Smooth muscle cell of the coronary artery (primary cell): Measurements from ENCODE around the gene CNBP. TPM values are rescaled to one million over a fixed set of nuclear protein-coding genes. Genes with fewer than 3 reads are reported as not detected.

Source experiments
- total RNA-seq: library from RNA; depleted of rRNA; stranded (reverse); fragments of >200 nt; gene quantifications from 2 replicates; pipeline ENCODE4 v1.2.3, GENCODE V29; 2014; ENCODE audit warnings: low replicate concordance

Gene CNBP
- total RNA-seq: 198 and 241 TPM in 2 replicates

DNA sequence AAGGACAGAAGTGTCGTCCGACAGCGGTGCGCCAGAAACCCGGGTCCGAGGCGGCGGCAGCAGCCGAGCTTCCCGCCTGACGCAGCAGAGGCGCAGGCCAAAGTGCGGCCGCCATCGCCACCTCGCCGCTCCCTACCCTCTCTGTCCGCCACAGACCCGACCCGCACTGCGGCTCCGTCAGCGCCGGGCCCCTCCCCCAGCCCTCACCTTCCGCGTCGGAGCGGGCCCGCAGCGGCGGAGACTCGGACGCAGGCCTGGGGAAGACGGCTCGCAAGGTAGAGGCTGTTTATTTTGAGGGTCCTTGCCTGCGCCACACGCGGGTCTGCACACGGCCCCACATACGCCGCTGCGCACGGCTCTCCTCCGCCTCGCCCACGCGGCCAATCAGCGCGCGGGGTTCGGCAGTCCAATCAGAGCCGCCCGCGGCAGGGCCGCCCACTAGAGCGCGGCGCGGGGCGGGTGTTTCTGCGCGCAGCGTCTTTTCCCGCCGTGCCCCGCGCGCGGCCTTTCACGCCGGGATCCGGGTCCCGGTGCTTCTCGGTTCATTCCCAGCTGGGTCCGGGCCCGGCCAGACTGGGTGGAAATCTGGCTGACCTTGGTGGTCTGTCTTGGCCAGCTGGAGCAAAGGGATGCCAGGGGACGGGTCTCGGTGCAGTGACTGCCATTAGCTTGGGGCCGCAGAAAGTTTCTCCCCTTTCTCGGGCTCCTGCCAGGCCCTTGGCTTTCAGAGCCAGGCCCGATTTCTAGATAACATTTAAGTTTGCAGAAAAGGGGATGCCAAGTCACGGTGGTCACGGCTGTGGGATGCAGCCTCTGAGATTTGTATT is at the start of gene CNBP:
TSS of gene CNBP (minus strand) at position 328 of the 827 bp plus-strand sequence. CDS start 12,139 bp downstream, outside the sequence.

DNA sequence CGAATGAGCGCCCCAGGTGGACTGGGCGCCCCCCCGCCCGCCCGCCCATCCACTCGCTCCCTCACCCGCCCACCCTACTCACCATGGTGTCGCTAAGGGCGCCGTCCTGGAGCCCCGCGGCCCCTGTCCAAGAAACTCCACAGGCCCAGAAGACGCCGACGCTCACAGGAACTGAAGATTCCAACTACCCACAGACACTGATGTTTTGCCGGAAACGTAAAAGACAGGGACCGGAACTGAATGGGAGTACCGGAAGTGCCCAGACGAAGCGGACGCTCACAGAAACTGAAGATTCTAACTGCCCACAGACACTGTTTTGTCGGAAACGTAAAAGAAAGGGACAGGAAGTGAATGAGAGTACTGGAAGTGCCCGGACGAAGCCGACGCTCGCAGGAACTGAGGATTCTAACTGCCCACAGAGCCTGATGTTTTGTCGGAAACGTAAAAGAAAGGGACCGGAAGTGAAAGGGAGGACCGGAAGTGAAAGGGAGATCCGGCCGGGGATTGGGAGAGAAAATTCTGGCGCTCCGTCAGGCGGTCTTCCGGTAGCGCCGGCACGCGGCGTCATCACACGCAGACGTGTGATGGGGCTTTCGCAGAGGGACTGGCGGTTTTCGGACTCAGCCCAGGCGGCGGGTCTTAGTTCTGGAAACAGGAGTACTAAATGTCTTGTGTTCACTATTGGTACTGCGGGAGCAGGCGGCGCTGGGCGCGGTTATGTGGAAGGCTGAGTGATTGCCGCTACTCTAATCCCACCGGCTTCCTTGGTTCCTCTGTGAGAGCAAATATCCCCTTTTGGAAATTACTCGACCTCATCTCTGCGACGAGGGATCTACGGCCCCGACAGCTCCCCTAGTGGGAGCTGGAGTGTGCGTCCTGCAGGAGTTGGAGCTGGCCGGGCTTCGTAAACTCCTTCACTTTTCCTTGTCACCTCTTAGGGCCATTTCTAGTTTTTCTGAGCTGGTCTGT is 22.5 kb downstream of the CNBP start, which contains the start of gene ISY1:
TSS of gene ISY1 (minus strand) at position 173 of the 969 bp plus-strand sequence. CDS start at position 85, 88 bp downstream.

GRCh38 chr3:129121792-129122411 is 61.8 kb downstream of the CNBP start, which contains the start of gene RAB43:
Gene RAB43, minus strand, starts transcription at chr3:129121804. Its CDS starts 315 bp downstream, at chr3:129121489.

Other genes starting within 250 kb of the CNBP start
- gene CFAP92, start 189.8 kb downstream of the CNBP start, total RNA-seq: not detected in 2 replicates
- under 0.01 TPM in 1 of 2 replicates, not detected in the other for gene EFCC1, start 182.6 kb downstream of the CNBP start, total RNA-seq
- gene GP9, start 123.1 kb downstream of the CNBP start, total RNA-seq: not detected in 2 replicates
- 8.3 and 15.2 TPM in 2 replicates for gene RAB43, start 62.1 kb downstream of the CNBP start, total RNA-seq
- gene ISY1, start 22.8 kb downstream of the CNBP start, total RNA-seq: 33.5 and 41.3 TPM in 2 replicates
- 473 and 490 TPM in 2 replicates for gene COPG1, start 65.7 kb upstream of the CNBP start, total RNA-seq
- gene HMCES, start 95.0 kb upstream of the CNBP start, total RNA-seq: 9.8 and 19.8 TPM in 2 replicates
- gene EFCAB12, start 244.7 kb upstream of the CNBP start, total RNA-seq: 0.08 TPM in 1 of 2 replicates, not detected in the other